Adrenal gland (tissue), 12 donors: ENCODE measurements around the gene NSL1. TPM values are rescaled to one million over a fixed set of nuclear protein-coding genes. Genes with fewer than 3 reads are reported as not detected.
A peak's percentile ranks its signal among the peaks of the same experiment; 100 is the strongest.

Experiments
- DNase-seq, 7 donors: peaks; one replicate each; pipeline ENCODE4 v3.0.0-alpha.2; 2019 to 2020
- H3K27ac ChIP-seq, 5 donors: fragments of 200-600 bp; sonication (generic) in 4 of 5; 1 replicate in 3 of 5; 2 replicates in 2 of 5; pipeline versions ENCODE4 v1.5.1 to v1.8.0; 2016 to 2020; ENCODE audit warnings: mild to moderate bottlenecking in 1 of 5
- H3K27me3 ChIP-seq: fragments of 200-600 bp; 2 replicates; pipeline ENCODE4 v1.8.0; 2021
- H3K36me3 ChIP-seq, 2 donors: fragments of 200-600 bp; replicated peaks in 1 of 2; 1 replicate in 1 of 2; 2 replicates in 1 of 2; pipeline versions ENCODE4 v1.5.1 to v1.8.0; 2018 to 2022
- H3K4me1 ChIP-seq, 2 donors: fragments of 200-600 bp; replicated peaks in 1 of 2; 1 replicate in 1 of 2; 2 replicates in 1 of 2; pipeline versions ENCODE4 v1.5.1 to v1.8.0; 2018 to 2021
- H3K4me3 ChIP-seq, 4 donors: fragments of 200-600 bp; sonication (generic) in 3 of 4; one replicate each; pipeline ENCODE4 v1.5.1; 2016 to 2018
- H3K9me3 ChIP-seq, 3 donors: fragments of 200-600 bp; sonication (generic) in 1 of 3; replicated peaks in 1 of 3; 1 replicate in 2 of 3; 2 replicates in 1 of 3; pipeline versions ENCODE4 v1.5.1 to v1.8.0; 2016 to 2021
- POLR2A ChIP-seq, 2 donors: fragments of 450-650 bp; IDR thresholded peaks; one replicate each; pipeline ENCODE4 v1.6.1; 2017; ENCODE audit warnings: antibody characterized with exemption in 2 of 2, mild to moderate bottlenecking in 2 of 2, moderate library complexity in 1 of 2
- WGBS, 4 donors: extraction: QIAGEN DNeasy Blood & Tissue Kit in 2 of 4; methylation state at CpG; one replicate each; pipeline versions ENCODE4 v1.1.5 to v1.1.7; 2013 to 2017; 5-methylcytosine and 5-hydroxymethylcytosine counted together
- intact Hi-C, 2 donors: fragments of 100-400 bp; cut with DNase I; formaldehyde crosslinking; loops; one replicate each; pipeline versions ENCODE4 v1.14.1 to v1.15.0; 2022 to 2023
- polyA plus RNA-seq, 3 donors: library from polyadenylated mRNA; stranded (reverse); fragments of 200-250 nt in 2 of 3; fragments of 350-450 nt in 1 of 3; fragmentation: Illumina TruSeq in 1 of 3; extraction: RNeasy Lipid Tissue Mini Kit (QIAGEN cat#74804) in 1 of 3; gene quantifications; one replicate each; pipeline ENCODE4 v1.2.3, GENCODE V29; 2013 to 2014
- total RNA-seq, 9 donors: library from RNA; depleted of rRNA in 4 of 9; stranded (reverse); fragments of >200 nt in 4 of 9; fragments of 120-200 nt in 1 of 9; fragmentation: NEBNext Ultra II Directional in 1 of 9; extraction: Animal tissue kit (Norgen Biotek cat#: 25700) in 1 of 9; gene quantifications; one replicate each; pipeline versions ENCODE4 v1.1.0 to v1.2.4, GENCODE V29; 2013 to 2023
- TF ChIP-seq, protein P1 (sequence below), 6 experiments: fragments of 450-650 bp in 4 of 6; fragments of 200-600 bp in 2 of 6; sonication (generic) in 1 of 6; IDR thresholded peaks; 1 replicate in 5 of 6; 2 replicates in 1 of 6; pipeline versions ENCODE4 v1.5.1 to v1.8.0; 2016 to 2021; ENCODE audit warnings: antibody characterized with exemption in 6 of 6, mild to moderate bottlenecking in 2 of 6, moderate library complexity in 1 of 6
- donor health status: healthy with polysubstance abuse.
- donor health status: Bipolar disorder and iron deficiency.
- donor health status: DM: yes; HTN: yes; CAD: no.
- donor health status: DM: no; HTN: no; CAD: no.
- donor health status: DM: no; HTN: no; CAD: no.
- donor health status: DM: yes; HTN: yes; CAD: no.

The NSL1 gene
- total and polyA plus RNA-seq, 12 donors = 10.6 to 90.9 (median 29.8) TPM

DNA sequence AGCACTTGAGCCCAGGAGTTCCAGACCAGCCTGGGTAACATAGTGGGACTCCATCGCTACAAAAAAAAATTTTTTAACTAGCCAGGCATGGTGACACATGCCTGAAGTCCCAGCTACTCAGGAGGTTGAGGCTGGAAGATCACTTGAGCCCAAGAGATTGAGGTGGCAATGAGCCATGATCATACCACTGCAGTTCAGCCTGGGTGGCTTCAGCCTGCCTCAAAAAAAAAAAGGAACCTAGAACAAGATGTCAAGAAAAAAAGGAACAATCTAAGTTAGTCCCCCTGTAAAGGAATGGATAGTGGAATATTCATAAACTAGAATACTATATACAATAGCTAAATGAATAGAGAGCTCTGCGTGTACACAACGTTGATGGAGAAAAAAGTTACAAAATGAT, 14.4 kb downstream of the NSL1 start:
- Histone ChIP-seq H3K4me1 (no peaks in the 10 kb centered on the region), H3K27me3 (no peaks in the 10 kb centered on the region), H3K27ac (no peak overlapping the region), H3K36me3 (peaks cover 0 to 7% of the 10 kb centered on the region in 2 donors), H3K9me3 (no peaks in the 10 kb centered on the region), H3K4me3 (no peak overlapping the region)
- intact Hi-C loops = no loop called here
- 90 to 98% (median 94%) methylated on average over 3 of the region's 3 CpGs for WGBS, 4 donors
- peak in 1 of 7 donors; percentile 25 for DNase-seq
- TF ChIP-seq, protein P1, sequence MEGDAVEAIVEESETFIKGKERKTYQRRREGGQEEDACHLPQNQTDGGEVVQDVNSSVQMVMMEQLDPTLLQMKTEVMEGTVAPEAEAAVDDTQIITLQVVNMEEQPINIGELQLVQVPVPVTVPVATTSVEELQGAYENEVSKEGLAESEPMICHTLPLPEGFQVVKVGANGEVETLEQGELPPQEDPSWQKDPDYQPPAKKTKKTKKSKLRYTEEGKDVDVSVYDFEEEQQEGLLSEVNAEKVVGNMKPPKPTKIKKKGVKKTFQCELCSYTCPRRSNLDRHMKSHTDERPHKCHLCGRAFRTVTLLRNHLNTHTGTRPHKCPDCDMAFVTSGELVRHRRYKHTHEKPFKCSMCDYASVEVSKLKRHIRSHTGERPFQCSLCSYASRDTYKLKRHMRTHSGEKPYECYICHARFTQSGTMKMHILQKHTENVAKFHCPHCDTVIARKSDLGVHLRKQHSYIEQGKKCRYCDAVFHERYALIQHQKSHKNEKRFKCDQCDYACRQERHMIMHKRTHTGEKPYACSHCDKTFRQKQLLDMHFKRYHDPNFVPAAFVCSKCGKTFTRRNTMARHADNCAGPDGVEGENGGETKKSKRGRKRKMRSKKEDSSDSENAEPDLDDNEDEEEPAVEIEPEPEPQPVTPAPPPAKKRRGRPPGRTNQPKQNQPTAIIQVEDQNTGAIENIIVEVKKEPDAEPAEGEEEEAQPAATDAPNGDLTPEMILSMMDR (IDR thresholded peaks at IDR 0.05) = no peak
- TF ChIP-seq POLR2A (IDR thresholded peaks at IDR 0.05) = no peak

DNA sequence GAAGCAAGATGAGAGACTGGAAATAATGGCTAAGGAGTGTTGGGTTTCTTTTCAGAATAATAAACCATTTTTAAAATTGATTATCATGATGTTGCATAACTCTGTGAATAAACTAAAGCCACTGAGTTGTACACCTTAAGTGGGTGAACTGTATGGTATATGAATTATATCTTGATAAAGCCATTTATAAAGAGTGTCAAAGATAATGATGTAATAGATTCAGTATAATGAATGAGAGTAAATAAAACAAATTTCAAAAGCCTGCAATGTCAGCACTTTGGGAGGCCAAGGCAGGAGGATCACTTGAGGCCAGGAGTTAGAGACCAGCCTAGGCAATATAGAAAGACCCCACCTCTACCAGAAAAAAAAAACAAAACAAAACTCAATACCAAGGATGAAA, 16.3 kb downstream of the NSL1 start:
- no peak overlapping the region for H3K4me3 ChIP-seq
- intact Hi-C loops = no loop called here
- DNase-seq = no peak
- no peaks in the 10 kb centered on the region for H3K36me3 ChIP-seq
- no peak for TF ChIP-seq POLR2A (IDR thresholded peaks at IDR 0.05)
- TF ChIP-seq, protein P1 (IDR thresholded peaks at IDR 0.05) = no peak
- no peaks in the 10 kb centered on the region for H3K4me1 ChIP-seq
- H3K27me3 ChIP-seq = no peaks in the 10 kb centered on the region
- H3K27ac ChIP-seq = no peak overlapping the region
- no peaks in the 10 kb centered on the region for H3K9me3 ChIP-seq

DNA sequence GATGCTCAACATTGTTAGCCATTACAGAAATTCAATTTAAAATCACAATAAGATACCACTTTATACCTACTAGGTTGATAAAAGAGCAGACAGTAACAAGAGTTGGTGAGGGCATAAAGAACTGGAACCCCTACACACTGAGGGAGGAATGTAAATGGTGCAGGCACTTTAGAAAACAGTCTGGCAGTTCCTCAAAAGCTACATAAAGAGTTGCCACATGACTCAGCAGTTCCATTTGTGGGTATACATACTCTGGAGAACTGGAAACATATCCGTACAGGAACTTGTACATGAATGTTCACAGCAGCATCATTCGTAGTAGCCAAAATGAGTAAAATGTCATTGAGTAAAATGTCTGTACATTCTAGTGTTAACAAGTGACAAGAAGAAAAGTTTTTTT, 17.0 kb downstream of the NSL1 start:
- Histone ChIP-seq H3K4me3 (no peak overlapping the region), H3K27me3 (no peaks in the 10 kb centered on the region), H3K27ac (no peak overlapping the region), H3K9me3 (peaks cover 0 to 6% (median 5%) of the 10 kb centered on the region in 3 donors), H3K4me1 (no peaks in the 10 kb centered on the region), H3K36me3 (no peaks in the 10 kb centered on the region)
- DNase-seq = no peak
- no peak for TF ChIP-seq POLR2A (IDR thresholded peaks at IDR 0.05)
- TF ChIP-seq, protein P1 (IDR thresholded peaks at IDR 0.05) = no peak
- 76 to 85% (median 81%) methylated on average over 2 of the region's 2 CpGs for WGBS, 4 donors
- intact Hi-C loops = no loop called here

DNA sequence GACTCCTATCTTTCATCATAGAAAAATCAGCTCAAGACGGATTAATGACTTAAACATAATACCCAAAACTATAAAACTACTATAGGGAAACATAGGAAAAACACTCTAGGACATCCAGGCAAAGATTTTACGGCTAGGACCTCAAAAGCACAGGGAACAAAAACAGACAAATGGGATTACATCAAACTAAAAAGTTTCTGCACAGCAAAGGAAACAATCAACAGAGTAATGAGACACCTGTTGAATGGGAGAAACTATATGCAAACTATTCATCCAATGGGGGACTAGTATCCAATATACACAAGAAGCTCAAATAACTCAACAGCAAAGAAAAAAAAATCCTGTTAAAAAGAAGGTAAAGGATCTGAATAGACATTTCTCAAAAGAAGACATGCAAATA, 18.6 kb downstream of the NSL1 start:
- intact Hi-C loops = no loop called here
- H3K27ac ChIP-seq = no peak overlapping the region
- H3K4me3 ChIP-seq = no peak overlapping the region
- H3K27me3 ChIP-seq = no peaks in the 10 kb centered on the region
- 94 to 97% (median 97%) methylated on average over 2 of the region's 2 CpGs for WGBS, 4 donors
- no peaks in the 10 kb centered on the region for H3K36me3 ChIP-seq
- peaks cover 0 to 19% (median 10%) of the 10 kb centered on the region in 3 donors for H3K9me3 ChIP-seq
- no peak for TF ChIP-seq POLR2A (IDR thresholded peaks at IDR 0.05)
- TF ChIP-seq, protein P1 (IDR thresholded peaks at IDR 0.05) = no peak
- no peaks in the 10 kb centered on the region for H3K4me1 ChIP-seq
- no peak for DNase-seq
